Hepatocyte (in vitro differentiated cells): Measurements from ENCODE around the gene P2RY8. TPM values are rescaled to one million over a fixed set of nuclear protein-coding genes. Genes with fewer than 3 reads are reported as not detected.
"Not testable (repeated sequence)": the region's sequence is repeated elsewhere in the genome, so short reads cannot be mapped to it uniquely, and the experiment has no call there.

Source experiments
- DNase-seq: peaks from one replicate; pipeline ENCODE4 v3.0.0-alpha.2; 2016; ENCODE audit warnings: low spot score
- H2AFZ ChIP-seq: fragments of 200-600 bp; sonication (generic); 2 replicates; pipeline ENCODE4 v1.6.0; 2016; ENCODE audit warnings: antibody characterized with exemption, mild to moderate bottlenecking
- H3K27ac ChIP-seq: fragments of 200-600 bp; sonication (generic); 2 replicates; pipeline ENCODE4 v1.5.1; 2016; ENCODE audit warnings: mild to moderate bottlenecking
- H3K27me3 ChIP-seq: fragments of 200-600 bp; sonication (generic); 2 replicates; pipeline ENCODE4 v1.6.1; 2016
- H3K36me3 ChIP-seq: fragments of 200-600 bp; sonication (generic); replicated peaks from 2 replicates; pipeline ENCODE4 v1.5.1; 2016; ENCODE audit warnings: low read depth; ENCODE audit not compliant: insufficient read depth
- H3K4me1 ChIP-seq: fragments of 200-600 bp; sonication (generic); 2 replicates; pipeline ENCODE4 v1.5.1; 2016; ENCODE audit warnings: mild to moderate bottlenecking, moderate library complexity; ENCODE audit not compliant: insufficient read depth
- H3K4me2 ChIP-seq: fragments of 200-600 bp; sonication (generic); 2 replicates; pipeline ENCODE4 v1.6.0; 2016
- H3K4me3 ChIP-seq: fragments of 200-600 bp; sonication (generic); 2 replicates; pipeline ENCODE4 v1.5.1; 2016; ENCODE audit warnings: mild to moderate bottlenecking
- H3K79me2 ChIP-seq: fragments of 200-600 bp; sonication (generic); 2 replicates; pipeline ENCODE4 v1.6.0; 2017; ENCODE audit warnings: mild to moderate bottlenecking
- H3K9me2 ChIP-seq: fragments of 200-600 bp; sonication (generic); replicated peaks from 2 replicates; pipeline ENCODE4 v1.6.0; 2017; ENCODE audit warnings: mild to moderate bottlenecking; ENCODE audit not compliant: insufficient read depth
- H3K9me3 ChIP-seq: fragments of 200-600 bp; sonication (generic); 2 replicates; pipeline ENCODE4 v1.5.1; 2016; ENCODE audit warnings: low read depth, mild to moderate bottlenecking
- H4K20me1 ChIP-seq: fragments of 200-600 bp; sonication (generic); 2 replicates; pipeline ENCODE4 v1.6.0; 2016; ENCODE audit warnings: mild to moderate bottlenecking; ENCODE audit not compliant: insufficient read depth, poor library complexity, severe bottlenecking
- EZH2 ChIP-seq: fragments of 200-600 bp; sonication (generic); IDR thresholded peaks from 2 replicates; pipeline ENCODE4 v1.6.1; 2016; ENCODE audit warnings: antibody characterized with exemption, mild to moderate bottlenecking, borderline replicate concordance
- EZH2phosphoT487 ChIP-seq: fragments of 200-600 bp; sonication (generic); IDR thresholded peaks from one replicate; pipeline ENCODE4 v1.6.1; 2018; ENCODE audit warnings: antibody characterized with exemption, mild to moderate bottlenecking, low read depth, moderate library complexity; ENCODE audit not compliant: unreplicated experiment, severe bottlenecking
- WGBS: methylation state at CpG from one replicate; pipeline ENCODE4 v1.1.6; 2016; ENCODE audit warnings: low lambda C conversion rate; ENCODE audit errors: missing lambda C conversion rate; 5-methylcytosine and 5-hydroxymethylcytosine counted together
- polyA plus RNA-seq: library from polyadenylated mRNA; unstranded; fragments of >200 nt; fragmentation: Nextera tagmentation; extraction: Ambion mirVana; gene quantifications from 2 replicates; pipeline ENCODE4 v1.2.1, GENCODE V29; 2016
- total RNA-seq: library from RNA; depleted of rRNA; stranded (reverse); fragments of >200 nt; gene quantifications from 2 replicates; pipeline ENCODE4 v1.2.3, GENCODE V29; 2014
- TF ChIP-seq, protein P1 (sequence below): fragments of 200-600 bp; sonication (generic); IDR thresholded peaks from 2 replicates; pipeline ENCODE4 v1.5.1; 2016; ENCODE audit warnings: antibody characterized with exemption, mild to moderate bottlenecking; ENCODE audit not compliant: poor library complexity

P2RY8 gene
- total and polyA plus RNA-seq, 2 experiments from 2014 or later: 0.07 to 0.54 TPM

DNA sequence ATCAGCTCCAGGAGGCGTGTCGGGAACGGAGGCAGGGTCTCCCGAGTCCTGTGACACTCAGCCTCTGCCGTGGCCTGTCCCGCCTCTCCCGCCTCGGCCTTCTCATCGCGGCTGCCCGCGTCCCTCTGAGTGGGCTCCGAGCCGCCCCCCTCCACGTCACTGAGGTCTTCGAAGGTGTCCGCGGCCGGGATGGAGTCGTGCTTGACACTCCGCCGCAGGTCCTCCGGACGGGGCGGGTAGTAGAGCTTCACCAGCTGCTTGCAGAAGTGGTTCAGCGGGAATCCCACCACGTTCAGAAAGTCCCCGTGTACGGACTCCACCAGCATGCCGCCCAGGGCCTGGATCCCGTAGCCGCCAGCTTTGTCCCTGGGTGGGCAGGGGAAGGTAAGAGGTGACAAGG, 109.2 kb downstream of the P2RY8 start:
- no peak overlapping the region for H2AFZ ChIP-seq
- H3K36me3 ChIP-seq: no peaks in the 10 kb centered on the region
- H3K27ac ChIP-seq: no peak overlapping the region
- H3K4me2 ChIP-seq: no peak overlapping the region
- H3K9me2 ChIP-seq: no peaks in the 10 kb centered on the region
- H3K9me3 ChIP-seq: no peaks in the 10 kb centered on the region
- 98% methylated on average over 32 of the region's 32 CpGs for WGBS
- DNase-seq: no peak
- TF ChIP-seq EZH2: no peak
- TF ChIP-seq, protein P1, sequence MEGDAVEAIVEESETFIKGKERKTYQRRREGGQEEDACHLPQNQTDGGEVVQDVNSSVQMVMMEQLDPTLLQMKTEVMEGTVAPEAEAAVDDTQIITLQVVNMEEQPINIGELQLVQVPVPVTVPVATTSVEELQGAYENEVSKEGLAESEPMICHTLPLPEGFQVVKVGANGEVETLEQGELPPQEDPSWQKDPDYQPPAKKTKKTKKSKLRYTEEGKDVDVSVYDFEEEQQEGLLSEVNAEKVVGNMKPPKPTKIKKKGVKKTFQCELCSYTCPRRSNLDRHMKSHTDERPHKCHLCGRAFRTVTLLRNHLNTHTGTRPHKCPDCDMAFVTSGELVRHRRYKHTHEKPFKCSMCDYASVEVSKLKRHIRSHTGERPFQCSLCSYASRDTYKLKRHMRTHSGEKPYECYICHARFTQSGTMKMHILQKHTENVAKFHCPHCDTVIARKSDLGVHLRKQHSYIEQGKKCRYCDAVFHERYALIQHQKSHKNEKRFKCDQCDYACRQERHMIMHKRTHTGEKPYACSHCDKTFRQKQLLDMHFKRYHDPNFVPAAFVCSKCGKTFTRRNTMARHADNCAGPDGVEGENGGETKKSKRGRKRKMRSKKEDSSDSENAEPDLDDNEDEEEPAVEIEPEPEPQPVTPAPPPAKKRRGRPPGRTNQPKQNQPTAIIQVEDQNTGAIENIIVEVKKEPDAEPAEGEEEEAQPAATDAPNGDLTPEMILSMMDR: no peak
- no peak for TF ChIP-seq EZH2phosphoT487
- no peaks in the 10 kb centered on the region for H3K4me1 ChIP-seq
- no peaks in the 10 kb centered on the region for H4K20me1 ChIP-seq
- H3K4me3 ChIP-seq: no peak overlapping the region
- H3K27me3 ChIP-seq: no peaks in the 10 kb centered on the region
- no peaks in the 10 kb centered on the region for H3K79me2 ChIP-seq

DNA sequence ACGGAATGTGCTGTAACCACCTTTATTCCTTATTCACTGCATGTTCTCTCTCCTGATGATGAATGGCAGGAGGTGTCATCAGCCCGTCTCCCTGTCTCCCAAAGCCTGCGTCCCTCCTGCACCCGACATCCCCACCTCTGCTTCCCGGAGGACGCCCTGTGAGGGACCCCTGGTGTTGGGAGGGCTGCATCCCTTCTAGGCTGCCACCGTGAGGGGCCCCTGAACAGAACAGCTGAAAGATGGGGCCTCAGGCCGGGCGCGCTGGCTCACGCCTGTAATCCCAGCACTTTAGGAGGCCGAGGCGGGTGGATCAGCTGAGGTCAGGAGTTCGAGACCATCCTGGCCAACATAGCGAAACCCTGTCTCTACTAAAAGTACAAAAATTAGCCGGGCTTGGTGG, 110.7 kb downstream of the P2RY8 start:
- not testable (repeated sequence) for H3K9me2 ChIP-seq, H4K20me1 ChIP-seq, H3K4me2 ChIP-seq, H3K27ac ChIP-seq, H3K79me2 ChIP-seq, H3K36me3 ChIP-seq, H2AFZ ChIP-seq, DNase-seq, H3K27me3 ChIP-seq, H3K9me3 ChIP-seq, H3K4me1 ChIP-seq, H3K4me3 ChIP-seq
- 92% methylated on average over 12 of the region's 16 CpGs for WGBS

DNA sequence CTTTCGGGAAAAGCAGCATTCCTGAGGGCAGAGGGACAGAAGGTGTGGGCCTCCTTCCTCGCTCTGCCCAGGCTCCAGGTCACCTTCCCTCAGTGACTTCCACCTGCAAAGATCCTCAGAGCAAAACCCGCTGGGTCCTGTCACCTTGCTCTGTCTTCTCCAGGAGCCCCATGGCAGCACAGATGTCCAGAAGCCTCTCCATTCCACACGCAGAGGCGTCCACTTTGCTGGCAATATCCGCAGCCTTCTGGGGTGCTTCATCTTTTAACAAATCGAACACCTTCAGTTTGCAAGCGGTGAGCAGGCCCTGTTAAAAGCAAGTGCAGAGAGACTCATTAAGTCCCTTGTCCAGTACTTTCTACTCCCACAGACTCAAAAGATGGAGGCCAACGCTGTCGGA, 111.6 kb downstream of the P2RY8 start:
- Histone ChIP-seq H3K36me3 (no peaks in the 10 kb centered on the region), H4K20me1 (no peaks in the 10 kb centered on the region), H2AFZ (no peak overlapping the region), H3K4me2 (no peak overlapping the region), H3K27me3 (no peaks in the 10 kb centered on the region), H3K9me2 (no peaks in the 10 kb centered on the region), H3K4me3 (no peak overlapping the region), H3K9me3 (no peaks in the 10 kb centered on the region), H3K4me1 (no peaks in the 10 kb centered on the region), H3K27ac (no peak overlapping the region), H3K79me2 (no peaks in the 10 kb centered on the region)
- no peak for DNase-seq
- TF ChIP-seq EZH2phosphoT487: no peak
- WGBS: 90% methylated on average over 10 of the region's 10 CpGs

DNA sequence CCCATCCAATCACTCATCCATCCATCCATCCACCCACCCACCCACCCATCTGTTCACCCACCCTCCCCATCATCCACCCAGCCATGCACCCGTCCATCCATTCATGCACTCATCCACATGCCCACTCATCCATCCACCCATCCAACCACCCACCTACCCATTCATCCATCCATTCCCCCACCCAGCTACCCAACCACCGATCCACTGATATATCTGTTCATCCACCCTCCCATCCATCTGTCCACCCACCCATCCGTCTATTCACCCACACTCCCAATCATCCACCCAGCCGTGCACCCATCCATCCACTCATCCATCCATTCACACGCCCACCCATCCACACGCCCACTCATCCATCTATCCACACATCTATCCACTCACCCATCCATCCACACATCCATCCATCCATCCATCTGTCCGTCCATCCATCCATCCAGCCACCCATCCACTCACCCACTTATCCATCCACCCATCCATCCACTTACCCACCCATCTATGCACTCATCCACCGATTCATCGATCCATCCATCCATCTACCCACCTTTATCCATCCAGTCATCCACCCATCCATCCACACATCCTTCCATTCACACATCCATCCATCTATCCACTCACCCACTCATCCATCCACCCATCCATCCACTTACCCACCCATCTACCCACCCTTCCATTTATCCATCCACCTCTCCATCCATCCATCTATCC, 112.7 kb downstream of the P2RY8 start:
- Histone ChIP-seq H3K4me1 (no peaks in the 10 kb centered on the region), H3K9me3 (no peaks in the 10 kb centered on the region), H3K4me3 (no peak overlapping the region), H3K9me2 (no peaks in the 10 kb centered on the region), H2AFZ (no peak overlapping the region), H3K27ac (no peak overlapping the region), H3K79me2 (no peaks in the 10 kb centered on the region), H3K36me3 (no peaks in the 10 kb centered on the region), H3K27me3 (no peaks in the 10 kb centered on the region), H4K20me1 (no peaks in the 10 kb centered on the region), H3K4me2 (no peak overlapping the region)
- WGBS: 88% methylated on average over 7 of the region's 9 CpGs
- TF ChIP-seq, protein P1: no peak
- DNase-seq: no peak
